ENCODE measurements around the gene DLX2. TPM values are rescaled to one million over a fixed set of nuclear protein-coding genes. Genes with fewer than 3 reads are reported as not detected.

The DLX2 gene
- total RNA-seq, 2 experiments from 2014 or later, result 0.12 TPM; not detected in 1

DNA sequence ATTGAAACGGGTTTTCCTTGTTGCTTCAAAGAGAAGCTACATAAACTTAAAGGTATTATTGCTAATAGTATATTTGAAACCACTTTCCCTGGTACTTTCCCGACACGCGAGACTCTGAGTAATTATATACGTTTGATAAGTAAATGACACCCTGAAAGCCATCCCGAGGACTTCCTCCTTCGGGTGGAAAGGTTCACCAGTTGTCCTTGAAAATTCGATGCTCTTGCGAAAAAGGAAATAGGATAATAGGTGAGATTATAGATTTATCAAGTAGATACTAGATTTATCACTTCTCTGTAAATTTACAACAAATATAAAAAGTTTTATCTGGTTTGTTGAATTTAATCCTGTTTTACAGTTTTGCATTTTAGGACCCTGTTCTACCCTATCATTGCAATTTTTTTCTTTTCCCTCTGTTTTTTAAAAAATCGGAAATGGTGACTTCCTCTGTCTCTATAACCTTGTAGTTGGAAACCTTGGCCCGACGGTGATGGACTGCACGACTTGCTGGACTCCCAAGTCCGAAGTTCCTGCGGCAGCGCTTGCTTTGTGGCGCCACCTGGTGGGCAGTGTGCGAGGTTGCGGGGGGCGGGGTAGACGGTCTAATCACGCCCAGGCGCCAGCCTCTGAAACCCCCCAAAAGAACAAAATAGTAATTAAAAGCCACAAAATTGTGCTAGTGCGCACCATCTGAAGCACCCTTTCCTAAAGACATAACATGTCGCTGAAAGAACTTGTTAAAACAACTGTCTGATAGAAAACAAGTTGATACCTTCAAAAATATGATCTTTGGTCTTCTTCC, 972 bp upstream of the DLX2 start:
- peak overlapping the region; percentile 67 for H3K4me3 Mint-ChIP-seq
- CTCF ChIA-PET, result interaction anchor here (0.6 to 7.8 kb wide), 28 partner anchors 9 to 415 kb away, joined by 3 to 142 read pairs (median 4); partner anchors contain the start of genes DLX1 and METAP1D
- ATAC-seq (peak; percentile 15), DNase-seq (peak; percentile 80)
- peaks cover 55% of the 10 kb centered on the region for H3K4me1 Mint-ChIP-seq
- H3K9me3 Mint-ChIP-seq (ENCODE audit: low read depth), result no peaks in the 10 kb centered on the region
- peak overlapping the region; percentile 63 for H3K27ac Mint-ChIP-seq
- no peaks in the 10 kb centered on the region for H3K36me3 Mint-ChIP-seq
- H3K27me3 Mint-ChIP-seq, result peaks cover 85% of the 10 kb centered on the region

- Mint-ChIP-seq H3K27ac (peak overlapping the region; percentile 14), H3K4me3 (peak overlapping the region; percentile 67), H3K9me3 (ENCODE audit: low read depth) (no peaks in the 10 kb centered on the region), H3K4me1 (peaks cover 56% of the 10 kb centered on the region), H3K27me3 (peaks cover 85% of the 10 kb centered on the region), H3K36me3 (peaks cover 3% of the 10 kb centered on the region)
- CTCF ChIA-PET, result interaction anchor here (1.3 to 7.8 kb wide), 9 partner anchors 10 to 399 kb away, joined by 4 to 142 read pairs (median 9); partner anchors contain the start of gene DLX1
- DNase-seq, result no peak
- peak; percentile 22 for ATAC-seq
Observed at GRCh38 chr2:172101821-172102390, 794 bp downstream of the DLX2 start.

DNA sequence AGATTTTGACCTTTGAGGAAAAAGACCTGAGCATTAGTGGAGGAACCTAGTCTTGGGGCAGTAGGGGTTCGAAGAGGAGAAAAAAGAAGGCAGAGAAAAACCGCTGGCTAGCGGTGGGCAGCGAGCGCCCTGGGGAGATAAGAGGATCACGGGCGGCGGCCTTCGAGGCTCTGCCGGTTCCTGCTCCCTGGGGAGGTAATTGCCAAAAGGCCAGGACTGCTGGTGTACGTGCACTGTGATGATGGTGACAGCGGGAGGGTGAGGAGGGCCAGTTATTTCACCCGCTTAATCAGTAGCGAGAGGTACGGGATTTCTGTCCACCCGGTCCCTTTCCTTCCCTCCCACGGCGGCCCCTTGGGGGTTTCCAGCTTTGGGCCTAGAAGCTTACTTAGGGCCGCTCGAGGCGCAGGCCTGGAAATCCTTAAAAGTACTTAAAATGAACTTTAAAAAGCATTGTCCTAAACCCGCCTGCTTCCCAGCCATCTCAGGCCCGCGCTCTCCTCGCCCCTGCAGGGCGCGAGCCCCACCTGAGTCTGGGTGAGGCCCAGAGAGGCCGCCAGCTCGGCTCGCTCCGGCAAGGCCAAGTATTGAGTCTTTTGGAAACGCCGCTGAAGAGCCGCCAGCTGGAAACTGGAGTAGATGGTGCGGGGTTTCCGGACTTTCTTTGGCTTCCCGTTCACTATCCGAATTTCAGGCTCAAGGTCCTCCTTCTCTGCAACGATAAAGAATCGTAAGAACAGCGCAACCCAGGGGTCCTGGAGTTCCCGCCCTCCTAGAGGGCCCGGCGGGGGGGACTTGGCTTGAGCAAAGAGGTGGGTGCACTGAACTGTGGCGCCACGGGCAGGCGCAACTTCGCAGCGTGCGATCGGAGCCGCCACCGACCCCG, 1.5 kb downstream of the DLX2 start:
- Mint-ChIP-seq H3K4me1 (peaks cover 53% of the 10 kb centered on the region), H3K27ac (peak overlapping the region; percentile 14), H3K4me3 (peak overlapping the region; percentile 67), H3K36me3 (peaks cover 3% of the 10 kb centered on the region), H3K9me3 (ENCODE audit: low read depth) (no peaks in the 10 kb centered on the region), H3K27me3 (peaks cover 85% of the 10 kb centered on the region)
- ATAC-seq (no peak), DNase-seq (no peak)
- CTCF ChIA-PET, result interaction anchor here (1.3 to 7.8 kb wide), 7 partner anchors 9 to 398 kb away, joined by 6 to 142 read pairs (median 11); partner anchors contain the start of gene DLX1

DNA sequence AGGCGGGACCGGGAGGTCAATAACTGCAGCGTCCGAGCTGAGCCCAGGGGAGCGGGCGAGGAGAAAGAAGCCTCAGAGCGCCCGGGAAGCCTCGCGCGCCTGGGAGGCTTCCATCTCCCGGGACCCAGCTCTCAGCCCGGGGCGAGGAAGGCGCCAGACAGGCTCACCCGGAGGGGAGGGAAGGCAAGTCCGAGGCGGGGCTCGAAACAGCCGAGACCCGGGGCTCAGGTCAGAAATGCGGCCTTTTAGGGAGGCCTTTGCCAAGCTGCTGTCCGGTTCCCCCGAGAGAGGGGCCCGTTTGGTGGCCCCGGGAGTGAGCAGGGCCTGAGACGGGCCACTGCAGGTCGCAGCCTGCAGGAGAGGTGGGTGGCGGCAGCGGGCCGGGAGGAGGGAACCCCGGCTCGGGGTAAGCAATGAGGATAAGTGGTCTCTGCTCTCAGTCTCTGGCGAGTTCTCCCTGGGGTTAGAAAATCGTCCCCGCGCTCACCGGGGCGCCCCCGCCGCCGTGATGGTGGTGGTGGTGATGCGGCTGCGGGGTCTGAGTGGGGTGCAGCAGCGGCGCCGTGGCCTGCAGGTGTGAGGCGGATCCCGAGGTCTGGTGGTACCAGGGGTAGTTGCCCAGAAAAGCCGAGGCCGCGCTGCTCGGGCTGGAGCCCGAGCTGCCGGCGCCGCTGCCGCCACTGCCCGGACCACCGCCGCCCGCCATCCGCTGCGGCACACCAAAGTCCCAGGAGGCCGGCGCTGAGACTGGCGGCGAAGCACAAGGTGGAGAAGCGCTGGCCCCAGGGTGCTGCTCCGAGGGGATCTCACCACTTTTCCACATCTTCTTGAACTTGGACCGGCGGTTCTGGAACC, 2.4 kb downstream of the DLX2 start:
- Mint-ChIP-seq H3K9me3 (ENCODE audit: low read depth) (no peaks in the 10 kb centered on the region), H3K36me3 (peaks cover 3% of the 10 kb centered on the region), H3K27me3 (peaks cover 85% of the 10 kb centered on the region), H3K4me3 (no peak overlapping the region), H3K27ac (peak overlapping the region; percentile 11), H3K4me1 (peaks cover 54% of the 10 kb centered on the region)
- DNase-seq (no peak), ATAC-seq (no peak)
- CTCF ChIA-PET, result interaction anchor here (0.9 to 7.8 kb wide), 9 partner anchors 8 to 397 kb away, joined by 3 to 142 read pairs (median 10); partner anchors contain the start of gene DLX1

DNA sequence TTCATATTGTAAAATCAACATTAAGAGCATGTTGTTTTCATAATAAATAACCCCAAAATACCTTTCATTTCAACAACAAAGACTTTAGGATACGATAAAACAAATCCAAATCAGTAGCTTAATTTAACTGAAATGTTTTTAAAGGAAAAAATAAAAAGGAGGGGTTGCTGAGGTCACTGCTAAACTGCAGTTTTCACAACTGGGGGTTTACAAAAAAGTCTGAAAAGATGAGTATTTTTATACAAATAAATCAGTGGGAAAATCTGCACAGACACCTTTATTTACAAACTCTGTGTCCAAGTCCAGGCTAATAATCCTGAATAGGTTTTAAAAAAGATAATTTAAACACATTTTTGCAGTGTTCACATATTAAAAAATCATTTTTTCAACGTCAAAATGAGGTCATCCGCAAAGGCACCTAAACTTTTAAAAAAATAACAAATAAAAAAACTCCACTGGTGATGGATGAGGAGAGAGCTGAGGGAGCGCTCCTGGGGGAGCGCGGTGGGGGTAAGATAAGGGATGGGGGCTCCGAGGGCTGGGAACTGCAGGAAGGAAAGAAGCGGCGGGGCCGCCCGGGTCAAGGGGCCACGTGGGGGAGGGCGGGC, 3.1 kb downstream of the DLX2 start:
- Mint-ChIP-seq H3K27me3 (peaks cover 82% of the 10 kb centered on the region), H3K36me3 (peaks cover 3% of the 10 kb centered on the region), H3K9me3 (ENCODE audit: low read depth) (no peaks in the 10 kb centered on the region), H3K27ac (peak overlapping the region; percentile 11), H3K4me3 (no peak overlapping the region), H3K4me1 (peaks cover 53% of the 10 kb centered on the region)
- ATAC-seq, result no peak
- DNase-seq, result no peak
- CTCF ChIA-PET, result interaction anchor here (0.8 to 2.3 kb wide), 6 partner anchors 12 to 158 kb away, joined by 3 to 10 read pairs (median 3); partner anchors contain the start of gene DLX1

- CTCF ChIA-PET, result interaction anchor here (0.6 to 2.3 kb wide), 7 partner anchors 11 to 164 kb away, joined by 3 to 10 read pairs (median 3); partner anchors contain the start of gene DLX1
- Mint-ChIP-seq H3K4me3 (peak overlapping the region; percentile 18), H3K27me3 (peaks cover 80% of the 10 kb centered on the region), H3K9me3 (ENCODE audit: low read depth) (no peaks in the 10 kb centered on the region), H3K4me1 (peaks cover 52% of the 10 kb centered on the region), H3K27ac (peak overlapping the region; percentile 3), H3K36me3 (peaks cover 3% of the 10 kb centered on the region)
- ATAC-seq (peak; percentile 11), DNase-seq (no peak)
Observed at GRCh38 chr2:172098650-172099471, 3.8 kb downstream of the DLX2 start.

DNA sequence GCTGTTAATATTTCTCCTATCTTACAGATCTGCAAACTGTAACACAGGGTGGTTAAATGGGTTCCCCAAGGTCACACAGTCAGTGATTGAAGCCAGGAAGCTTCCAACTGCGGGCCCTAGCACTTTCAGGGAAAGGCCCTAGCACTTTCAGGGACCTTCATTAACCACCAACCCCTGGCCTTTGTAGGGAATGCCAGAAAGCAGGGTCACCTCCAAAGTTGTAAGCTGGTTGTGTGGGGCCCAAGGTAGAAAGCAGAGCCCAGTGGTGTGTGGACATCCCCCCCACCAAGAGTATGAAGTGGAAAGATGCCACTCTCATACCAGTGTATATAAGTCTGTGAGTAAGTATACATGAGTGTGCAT, 4.4 kb downstream of the DLX2 start:
- H3K4me1 Mint-ChIP-seq, result peaks cover 49% of the 10 kb centered on the region
- peak overlapping the region; percentile 18 for H3K4me3 Mint-ChIP-seq
- no peak for ATAC-seq
- no peak for DNase-seq
- peaks cover 3% of the 10 kb centered on the region for H3K36me3 Mint-ChIP-seq
- H3K27ac Mint-ChIP-seq, result peak overlapping the region; percentile 3
- H3K27me3 Mint-ChIP-seq, result peaks cover 80% of the 10 kb centered on the region
- no peaks in the 10 kb centered on the region for H3K9me3 Mint-ChIP-seq (ENCODE audit: low read depth)
- CTCF ChIA-PET, result interaction anchor here (0.6 to 2.3 kb wide), 2 partner anchors 15 to 164 kb away, joined by 3 to 10 read pairs; no protein-coding TSS in a partner anchor

DNA sequence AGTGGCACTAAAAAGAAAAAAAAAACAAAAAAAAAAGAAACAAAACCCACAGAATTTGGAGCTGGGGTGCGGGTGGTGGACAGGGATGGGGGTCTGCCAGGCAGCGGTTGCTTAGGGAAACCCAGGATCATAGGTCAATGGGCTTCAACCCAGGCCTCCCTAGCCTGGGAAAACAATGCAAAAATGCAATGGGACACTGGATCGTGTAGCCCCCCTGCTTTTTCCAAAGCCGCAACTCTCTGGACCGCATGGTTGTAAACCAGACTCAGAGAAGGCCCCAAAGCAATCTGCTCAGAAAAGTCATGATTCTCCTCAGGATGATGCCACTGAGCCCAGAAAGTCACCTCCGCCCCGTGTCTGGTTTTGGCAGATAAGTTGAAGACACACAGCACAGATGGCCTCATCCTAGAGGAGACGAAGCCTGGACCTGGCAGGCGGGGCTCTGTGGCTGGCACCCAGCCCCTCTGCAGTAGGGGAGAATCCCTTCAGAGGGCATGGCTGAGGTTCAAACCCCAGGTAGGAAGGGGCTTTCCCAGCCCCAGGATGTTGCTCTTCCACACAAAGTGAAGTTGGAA, 5.1 kb downstream of the DLX2 start:
- DNase-seq (no peak), ATAC-seq (no peak)
- Mint-ChIP-seq H3K27ac (peak overlapping the region; percentile 5), H3K27me3 (peaks cover 82% of the 10 kb centered on the region), H3K4me3 (no peak overlapping the region), H3K36me3 (peaks cover 4% of the 10 kb centered on the region), H3K9me3 (ENCODE audit: low read depth) (no peaks in the 10 kb centered on the region), H3K4me1 (peaks cover 46% of the 10 kb centered on the region)
- CTCF ChIA-PET, result interaction anchor here (0.7 to 2.3 kb wide), 2 partner anchors 9 to 15 kb away, joined by 3 to 10 read pairs; no protein-coding TSS in a partner anchor

- no peak overlapping the region for H3K27ac Mint-ChIP-seq
- peaks cover 4% of the 10 kb centered on the region for H3K36me3 Mint-ChIP-seq
- H3K27me3 Mint-ChIP-seq, result peaks cover 82% of the 10 kb centered on the region
- DNase-seq (no peak), ATAC-seq (no peak)
- CTCF ChIA-PET, result interaction anchor here (0.7 to 2.5 kb wide), 4 partner anchors 9 to 11 kb away, joined by 3 to 11 read pairs (median 5); partner anchors contain the start of gene DLX1
- peaks cover 41% of the 10 kb centered on the region for H3K4me1 Mint-ChIP-seq
- H3K4me3 Mint-ChIP-seq, result peak overlapping the region; percentile 19
- no peaks in the 10 kb centered on the region for H3K9me3 Mint-ChIP-seq (ENCODE audit: low read depth)
Observed at GRCh38 chr2:172096626-172097547, 5.8 kb downstream of the DLX2 start.
